GM12878 (cell line): ENCODE results near the gene HOXD13. TPM values are rescaled to one million over a fixed set of nuclear protein-coding genes. Genes with fewer than 3 reads are reported as not detected.

ENCODE experiments used
- ATAC-seq: fragments of 200-7000 bp; cut with Tn5 transposase; 3 replicates; pipeline ENCODE4 v1.9.1; 2020; ENCODE audit warnings: mild to moderate bottlenecking, moderate library complexity
- BruUV-seq: library from RNA; stranded (reverse); fragments of 400-500 nt; replicated peaks from 2 replicates; lab custom pipeline; 2021; lab: Mats Ljungman, UMichigan
- CTCF ChIA-PET: fragments of 300-600 bp; sonication (Branson Sonifier 250); formaldehyde crosslinking; extraction: SDS; loops from one replicate; lab custom pipeline; 2021; ENCODE audit warnings: inconsistent platforms; lab: Yijun Ruan, JAX
- POLR2A ChIA-PET: fragments of 350-600 bp; formaldehyde crosslinking; extraction: SDS; loops from one replicate; lab custom pipeline; 2021; ENCODE audit warnings: inconsistent platforms; lab: Charles Lee
- RAD21 ChIA-PET: fragments of 300-600 bp; sonication (Branson Sonifier 250); formaldehyde crosslinking; loops from one replicate; lab custom pipeline; 2023; ENCODE audit warnings: antibody characterized with exemption; ENCODE audit not compliant: unreplicated experiment; lab: Charles Lee
- SMC1A ChIA-PET: fragments of 300-600 bp; sonication (Branson Sonifier 250); formaldehyde crosslinking; loops from one replicate; lab custom pipeline; 2023; ENCODE audit not compliant: unreplicated experiment, uncharacterized antibody; lab: Charles Lee
- DNase-seq: peaks from one replicate; pipeline ENCODE4 v3.0.0-alpha.2; 2011; ENCODE audit warnings: low read depth, low spot score
- FAIRE-seq: peaks from 3 replicates; lab custom pipeline; 2011; peaks lifted over from hg19 to GRCh38; lab: Jason Lieb, UNC
- H2AFZ ChIP-seq: 2 replicates; pipeline ENCODE4 v1.6.0; 2011; ENCODE audit warnings: low read depth, low read length, control low read depth; ENCODE audit not compliant: control insufficient read depth
- H3K27ac ChIP-seq: 2 replicates; pipeline ENCODE4 v1.5.1; 2011; ENCODE audit warnings: control low read depth; ENCODE audit not compliant: control insufficient read depth, insufficient read depth
- H3K27me3 ChIP-seq, 2 experiments: replicated peaks in 1 of 2; 2 replicates each; pipeline versions ENCODE4 v1.6.0 to v1.6.1; 2011; ENCODE audit warnings: low read length in 1 of 2; ENCODE audit not compliant: control insufficient read depth in 2 of 2, insufficient read depth in 2 of 2
- H3K36me3 ChIP-seq, 2 experiments: 2 replicates each; pipeline ENCODE4 v1.5.1; 2011; ENCODE audit warnings: low read length in 1 of 2; ENCODE audit not compliant: control insufficient read depth in 2 of 2, insufficient read depth in 2 of 2
- H3K4me1 ChIP-seq: 2 replicates; pipeline ENCODE4 v1.6.1; 2011; ENCODE audit warnings: mild to moderate bottlenecking, low read length, moderate library complexity, mixed read lengths; ENCODE audit not compliant: control insufficient read depth, insufficient read depth
- H3K4me2 ChIP-seq: 2 replicates; pipeline ENCODE4 v1.6.0; 2011; ENCODE audit warnings: control low read depth; ENCODE audit not compliant: control insufficient read depth, insufficient read depth
- H3K4me3 ChIP-seq: fragments of 200-600 bp; sonication (generic); 2 replicates; pipeline ENCODE4 v1.5.1; 2016
- H3K79me2 ChIP-seq: 2 replicates; pipeline ENCODE4 v1.6.0; 2011; ENCODE audit warnings: low read length; ENCODE audit not compliant: control insufficient read depth, insufficient read depth
- H3K9ac ChIP-seq: 2 replicates; pipeline ENCODE4 v1.8.0; 2011; ENCODE audit warnings: low read length, control low read depth, mixed read lengths; ENCODE audit not compliant: control insufficient read depth, insufficient read depth
- H3K9me3 ChIP-seq: replicated peaks from 3 replicates; pipeline ENCODE4 v1.5.1; 2011; ENCODE audit warnings: mild to moderate bottlenecking, low read length; ENCODE audit not compliant: control insufficient read depth, insufficient read depth
- H4K20me1 ChIP-seq: 2 replicates; pipeline ENCODE4 v1.6.0; 2011; ENCODE audit not compliant: control insufficient read depth, insufficient read depth
- WGBS: methylation state at CpG from one replicate; pipeline ENCODE4 v1.1.6; 2016; ENCODE audit warnings: low lambda C conversion rate; ENCODE audit not compliant: insufficient replicate concordance, insufficient coverage; ENCODE audit errors: missing lambda C conversion rate; 5-methylcytosine and 5-hydroxymethylcytosine counted together
- in situ Hi-C: fragments of 300-500 bp; cut with MboI; formaldehyde crosslinking; loops from 9 replicates; pipeline ENCODE4 v1.14.3; 2018; ENCODE audit warnings: mixed read lengths
- intact Hi-C: fragments of 100-400 bp; cut with micrococcal nuclease; formaldehyde crosslinking; loops from one replicate; pipeline ENCODE4 v1.14.2; 2022; ENCODE audit not compliant: unreplicated experiment
- polyA plus RNA-seq, 11 experiments: library from polyadenylated mRNA; depleted of rRNA in 4 of 11; unstranded in 6 of 11; stranded (reverse) in 5 of 11; fragments of >200 nt; fragmentation: Nextera tagmentation in 4 of 11; fragmentation: Illumina TruSeq in 1 of 11; extraction: Ambion mirVana in 4 of 11; extraction: Trizol in 1 of 11; gene quantifications; 1 replicate in 1 of 11; 2 replicates in 10 of 11; pipeline versions ENCODE4 v1.2.1 to v1.2.3, GENCODE V29; 2011 to 2016; ENCODE audit warnings: inconsistent platforms in 2 of 11, missing spikeins in 2 of 11, low read depth in 1 of 11
- total RNA-seq, 4 experiments: library from RNA; depleted of rRNA in 3 of 4; stranded (reverse); fragments of >200 nt in 3 of 4; fragmentation: Illumina TruSeq in 1 of 4; extraction: Trizol in 1 of 4; gene quantifications; 2 replicates each; pipeline versions ENCODE4 v1.2.1 to v1.2.3, GENCODE V29; 2013 to 2021
- TF ChIP-seq, protein P1 (sequence below): IDR thresholded peaks from 2 replicates; pipeline ENCODE4 v1.6.1; 2012; ENCODE audit warnings: improper control_type of control experiment, low read depth, low read length; ENCODE audit not compliant: insufficient replicate concordance

HOXD13 gene
- total and polyA plus RNA-seq, 10 of the 15 experiments (the other 5 are each of a cell fraction or from before 2014, with no cell fraction given) = not detected

DNA sequence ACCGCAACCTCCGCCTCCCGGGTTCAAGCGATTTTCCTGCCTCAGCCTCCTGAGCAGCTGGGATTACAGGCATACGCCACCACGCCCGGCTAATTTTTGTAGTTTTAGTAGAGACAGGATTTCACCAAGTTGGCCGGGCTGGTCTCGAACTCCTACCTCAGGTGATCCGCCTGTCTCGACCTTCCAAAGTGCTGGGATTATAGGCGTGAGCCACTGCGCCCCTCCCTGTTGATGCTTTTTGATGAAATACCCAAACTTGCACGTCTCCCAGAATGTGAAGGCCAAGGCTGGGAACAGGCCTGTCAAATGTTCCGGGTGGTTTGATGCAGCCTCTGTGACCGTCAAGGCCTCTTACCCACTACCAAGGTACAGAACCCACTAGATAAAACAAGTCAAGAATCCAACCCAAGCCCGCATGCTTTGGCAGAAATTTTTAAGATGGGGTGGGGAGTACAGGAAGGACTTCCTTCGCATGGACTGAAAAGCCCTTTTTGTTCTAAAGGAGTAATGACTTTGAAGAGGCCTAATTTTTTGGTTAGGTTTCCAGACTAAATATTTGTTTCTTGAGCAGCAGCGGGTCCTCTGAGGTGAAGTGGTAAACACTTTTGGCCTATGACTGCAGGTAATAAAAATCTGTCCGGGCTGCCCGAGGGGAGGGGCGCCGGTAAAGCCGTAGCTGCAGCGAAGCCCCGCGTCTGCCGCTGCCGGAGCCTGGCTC is 5.0 kb upstream of the HOXD13 start:
- no peak for DNase-seq
- BruUV-seq = no TSS peak
- no peak overlapping the region for H3K4me3 ChIP-seq
- SMC1A ChIA-PET = interaction anchor here (1.2 kb wide), 1 partner anchor 399 kb away, joined by 3 read pairs; no protein-coding TSS in a partner anchor
- H3K36me3 ChIP-seq = no peaks in the 10 kb centered on the region
- in situ Hi-C loops = no loop called here
- 40% methylated on average over 29 of the region's 29 CpGs for WGBS
- H3K27me3 ChIP-seq = peaks cover 12 to 30% of the 10 kb centered on the region in 2 experiments
- H2AFZ ChIP-seq = no peak overlapping the region
- no peaks in the 10 kb centered on the region for H3K4me1 ChIP-seq
- no peaks in the 10 kb centered on the region for H4K20me1 ChIP-seq
- H3K27ac ChIP-seq = no peak overlapping the region
- no peak for FAIRE-seq
- H3K4me2 ChIP-seq = no peak overlapping the region
- H3K9ac ChIP-seq = no peak overlapping the region
- H3K79me2 ChIP-seq = no peaks in the 10 kb centered on the region
- RAD21 ChIA-PET = interaction anchor here (2.4 kb wide), 1 partner anchor 397 kb away, joined by 9 read pairs; no protein-coding TSS in a partner anchor
- peaks cover 2% of the 10 kb centered on the region; the same call in 2 of the 3 replicates for H3K9me3 ChIP-seq
- POLR2A ChIA-PET = no interaction called here
- ATAC-seq = no peak
- TF ChIP-seq, protein P1, sequence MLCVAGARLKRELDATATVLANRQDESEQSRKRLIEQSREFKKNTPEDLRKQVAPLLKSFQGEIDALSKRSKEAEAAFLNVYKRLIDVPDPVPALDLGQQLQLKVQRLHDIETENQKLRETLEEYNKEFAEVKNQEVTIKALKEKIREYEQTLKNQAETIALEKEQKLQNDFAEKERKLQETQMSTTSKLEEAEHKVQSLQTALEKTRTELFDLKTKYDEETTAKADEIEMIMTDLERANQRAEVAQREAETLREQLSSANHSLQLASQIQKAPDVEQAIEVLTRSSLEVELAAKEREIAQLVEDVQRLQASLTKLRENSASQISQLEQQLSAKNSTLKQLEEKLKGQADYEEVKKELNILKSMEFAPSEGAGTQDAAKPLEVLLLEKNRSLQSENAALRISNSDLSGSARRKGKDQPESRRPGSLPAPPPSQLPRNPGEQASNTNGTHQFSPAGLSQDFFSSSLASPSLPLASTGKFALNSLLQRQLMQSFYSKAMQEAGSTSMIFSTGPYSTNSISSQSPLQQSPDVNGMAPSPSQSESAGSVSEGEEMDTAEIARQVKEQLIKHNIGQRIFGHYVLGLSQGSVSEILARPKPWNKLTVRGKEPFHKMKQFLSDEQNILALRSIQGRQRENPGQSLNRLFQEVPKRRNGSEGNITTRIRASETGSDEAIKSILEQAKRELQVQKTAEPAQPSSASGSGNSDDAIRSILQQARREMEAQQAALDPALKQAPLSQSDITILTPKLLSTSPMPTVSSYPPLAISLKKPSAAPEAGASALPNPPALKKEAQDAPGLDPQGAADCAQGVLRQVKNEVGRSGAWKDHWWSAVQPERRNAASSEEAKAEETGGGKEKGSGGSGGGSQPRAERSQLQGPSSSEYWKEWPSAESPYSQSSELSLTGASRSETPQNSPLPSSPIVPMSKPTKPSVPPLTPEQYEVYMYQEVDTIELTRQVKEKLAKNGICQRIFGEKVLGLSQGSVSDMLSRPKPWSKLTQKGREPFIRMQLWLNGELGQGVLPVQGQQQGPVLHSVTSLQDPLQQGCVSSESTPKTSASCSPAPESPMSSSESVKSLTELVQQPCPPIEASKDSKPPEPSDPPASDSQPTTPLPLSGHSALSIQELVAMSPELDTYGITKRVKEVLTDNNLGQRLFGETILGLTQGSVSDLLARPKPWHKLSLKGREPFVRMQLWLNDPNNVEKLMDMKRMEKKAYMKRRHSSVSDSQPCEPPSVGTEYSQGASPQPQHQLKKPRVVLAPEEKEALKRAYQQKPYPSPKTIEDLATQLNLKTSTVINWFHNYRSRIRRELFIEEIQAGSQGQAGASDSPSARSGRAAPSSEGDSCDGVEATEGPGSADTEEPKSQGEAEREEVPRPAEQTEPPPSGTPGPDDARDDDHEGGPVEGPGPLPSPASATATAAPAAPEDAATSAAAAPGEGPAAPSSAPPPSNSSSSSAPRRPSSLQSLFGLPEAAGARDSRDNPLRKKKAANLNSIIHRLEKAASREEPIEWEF = no peak
- TF ChIP-seq, all 136 proteins: peak for 0
- CTCF ChIA-PET = interaction anchor here (0.8 to 2.2 kb wide), 5 partner anchors 397 to 724 kb away, joined by 3 to 15 read pairs (median 4); no protein-coding TSS in a partner anchor
- intact Hi-C loops = loop anchor here (2.0 to 10.0 kb wide), 2 partner anchors 203 to 397 kb away; no protein-coding TSS in a partner anchor
